Duodenal mucosa (tissue), 2 donors: ENCODE results near the gene CHD5.

ENCODE experiments used
- H3K27ac ChIP-seq: one replicate; pipeline ENCODE4 v1.7.0; 2013; ENCODE audit warnings: low read depth, low read length
- H3K27me3 ChIP-seq, 2 donors: one replicate each; pipeline ENCODE4 v1.7.0; 2013; ENCODE audit warnings: low read length in 2 of 2, control low read depth in 1 of 2; ENCODE audit not compliant: insufficient read depth in 2 of 2, control insufficient read depth in 1 of 2
- H3K36me3 ChIP-seq, 2 donors: one replicate each; pipeline ENCODE4 v1.7.0; 2013; ENCODE audit warnings: low read length in 2 of 2, control low read depth in 1 of 2; ENCODE audit not compliant: insufficient read depth in 2 of 2, control insufficient read depth in 1 of 2
- H3K4me1 ChIP-seq, 2 donors: one replicate each; pipeline ENCODE4 v1.7.0; 2013; ENCODE audit warnings: low read length in 2 of 2, control low read depth in 1 of 2; ENCODE audit not compliant: insufficient read depth in 2 of 2, control insufficient read depth in 1 of 2
- H3K4me3 ChIP-seq, 2 donors: one replicate each; pipeline ENCODE4 v1.7.0; 2013; ENCODE audit warnings: low read length in 2 of 2, low read depth in 1 of 2
- H3K9ac ChIP-seq, 2 donors: one replicate each; pipeline ENCODE4 v1.7.0; 2013; ENCODE audit warnings: low read length in 2 of 2, low read depth in 1 of 2
- H3K9me3 ChIP-seq, 2 donors: one replicate each; pipeline ENCODE4 v1.7.0; 2013; ENCODE audit warnings: low read length in 2 of 2, control low read depth in 1 of 2; ENCODE audit not compliant: control insufficient read depth in 1 of 2

The CHD5 gene

DNA sequence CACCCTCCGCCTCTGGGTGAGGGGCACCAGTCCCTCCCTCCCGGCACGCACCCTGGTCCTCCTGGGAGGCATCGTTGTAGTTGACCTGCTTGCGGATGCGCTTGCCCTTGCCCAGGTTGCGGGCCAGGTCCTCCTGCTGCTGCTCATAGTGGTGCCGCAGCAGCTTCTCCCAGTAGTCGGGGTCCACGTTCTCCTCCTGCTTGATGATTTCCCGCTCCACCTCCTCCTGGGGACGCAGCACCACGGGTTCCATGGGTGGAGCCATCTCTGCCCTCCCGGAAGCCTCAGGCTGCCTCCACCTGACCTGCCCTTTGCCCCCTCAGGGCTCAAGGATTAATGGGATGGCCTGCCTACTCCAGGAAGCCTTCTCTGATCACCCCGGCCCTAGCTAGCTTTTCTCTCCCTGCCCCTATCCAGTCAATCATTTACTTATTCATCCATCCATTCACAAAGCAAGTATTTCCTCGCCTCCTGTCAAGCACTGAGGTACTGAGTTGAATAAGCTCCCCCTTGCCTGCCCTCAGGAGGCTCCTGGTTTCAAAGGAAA lies 53.5 kb downstream of the CHD5 start:
- no peak overlapping the region for H3K4me3 ChIP-seq
- H3K4me1 ChIP-seq, result peaks cover 0 to 11% of the 10 kb centered on the region in 2 donors
- H3K9me3 ChIP-seq, result no peaks in the 10 kb centered on the region
- H3K9ac ChIP-seq, result no peak overlapping the region
- no peak overlapping the region for H3K27ac ChIP-seq
- H3K36me3 ChIP-seq, result no peaks in the 10 kb centered on the region
- no peaks in the 10 kb centered on the region for H3K27me3 ChIP-seq

DNA sequence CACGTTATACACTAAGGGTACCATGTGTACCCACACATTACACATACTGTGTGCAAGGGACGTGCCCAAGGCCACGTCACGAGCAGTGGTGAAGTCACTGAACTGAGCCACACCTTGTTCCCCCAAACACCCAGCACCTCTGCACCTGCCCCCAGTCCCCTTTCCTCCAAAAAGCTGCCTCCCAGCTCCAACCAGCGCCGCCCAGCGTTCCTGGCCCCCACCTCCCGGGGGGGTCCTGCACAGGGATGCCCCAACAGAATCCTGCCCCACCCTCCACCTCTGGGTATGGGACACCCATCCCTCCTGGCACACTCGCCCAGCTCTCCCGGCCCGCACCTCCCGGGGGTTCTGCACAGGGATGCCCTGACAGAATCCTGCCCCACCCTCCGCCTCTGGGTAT lies 54.1 kb downstream of the CHD5 start:
- Histone ChIP-seq H3K4me3 (no peak overlapping the region), H3K4me1 (peaks cover 0 to 11% of the 10 kb centered on the region in 2 donors), H3K9me3 (no peaks in the 10 kb centered on the region), H3K9ac (no peak overlapping the region), H3K27me3 (no peaks in the 10 kb centered on the region), H3K36me3 (no peaks in the 10 kb centered on the region), H3K27ac (no peak overlapping the region)

DNA sequence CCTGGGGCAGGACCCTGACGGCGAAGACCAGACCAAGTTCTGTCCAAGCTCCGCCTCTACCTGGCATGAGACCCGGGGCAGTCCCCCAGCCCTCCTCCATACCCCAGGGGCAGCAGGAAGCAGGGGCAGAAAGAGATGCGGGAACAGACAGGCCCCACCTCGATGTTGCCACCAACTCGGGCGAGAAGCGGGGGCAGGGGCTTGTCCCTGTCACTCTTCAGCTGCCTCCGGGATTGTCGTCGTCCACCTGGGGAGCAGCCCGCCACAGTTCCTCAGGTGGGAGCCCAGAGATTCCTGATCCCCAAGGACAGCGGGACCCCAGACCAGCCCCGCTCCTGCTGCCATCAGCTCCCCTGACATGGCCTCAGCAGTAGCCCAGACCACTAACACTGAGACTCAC lies 54.8 kb downstream of the CHD5 start:
- Histone ChIP-seq H3K4me3 (no peak overlapping the region), H3K9ac (no peak overlapping the region), H3K36me3 (no peaks in the 10 kb centered on the region), H3K9me3 (no peaks in the 10 kb centered on the region), H3K27me3 (no peaks in the 10 kb centered on the region), H3K4me1 (peaks cover 0 to 11% of the 10 kb centered on the region in 2 donors), H3K27ac (no peak overlapping the region)

DNA sequence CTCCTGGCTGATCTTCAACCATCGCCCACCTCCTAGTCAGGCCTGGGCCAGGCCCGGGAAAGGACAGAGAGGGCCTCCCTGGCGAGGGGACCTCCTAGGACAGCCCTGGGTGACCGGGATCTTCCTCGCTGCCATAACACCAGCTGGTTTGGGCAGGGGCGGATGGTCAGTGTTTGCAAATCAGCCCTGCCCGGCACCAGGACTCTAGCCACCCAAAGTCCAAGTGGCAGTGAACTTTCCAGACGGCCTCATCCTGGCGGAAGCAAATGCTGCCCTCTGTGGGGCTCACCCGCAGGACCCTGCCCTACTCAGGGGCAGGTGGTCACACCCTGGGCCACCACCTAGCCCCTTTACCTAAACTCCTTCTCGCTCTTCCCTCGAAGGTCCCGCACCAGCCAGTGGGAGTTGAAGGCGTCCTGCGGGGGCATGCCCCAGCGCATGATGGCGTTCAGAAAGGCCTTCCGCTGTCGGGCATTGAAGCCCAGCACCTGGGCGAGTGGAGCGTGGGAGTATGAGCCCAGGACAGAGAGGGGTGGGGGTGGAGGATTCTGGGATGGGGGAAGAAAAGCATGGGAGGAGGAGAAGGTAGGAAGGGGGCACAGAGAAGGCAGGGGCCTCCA lies 55.3 kb downstream of the CHD5 start:
- no peaks in the 10 kb centered on the region for H3K36me3 ChIP-seq
- H3K9ac ChIP-seq, result no peak overlapping the region
- no peak overlapping the region for H3K27ac ChIP-seq
- H3K4me1 ChIP-seq, result peaks cover 0 to 11% of the 10 kb centered on the region in 2 donors
- no peaks in the 10 kb centered on the region for H3K27me3 ChIP-seq
- no peaks in the 10 kb centered on the region for H3K9me3 ChIP-seq
- no peak overlapping the region for H3K4me3 ChIP-seq

DNA sequence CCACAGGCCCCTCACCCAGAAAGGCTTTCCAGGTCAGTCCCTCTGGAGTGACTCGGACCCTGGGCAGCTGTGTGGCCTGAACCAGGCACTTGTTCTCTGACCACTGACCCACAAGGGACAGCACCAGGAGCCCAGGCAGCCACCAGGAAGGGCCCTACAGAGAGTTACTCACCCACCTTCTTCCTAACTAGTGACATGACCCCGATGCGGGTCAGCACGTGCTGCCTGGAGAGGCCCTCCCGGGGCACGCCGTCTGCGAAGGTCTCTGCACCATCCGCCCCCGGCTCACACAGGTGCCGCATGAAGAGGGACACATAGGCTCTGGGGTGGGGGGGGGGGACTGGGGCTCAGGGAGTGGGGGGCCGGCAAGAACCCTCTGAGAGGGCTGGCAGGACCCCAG lies 55.8 kb downstream of the CHD5 start:
- Histone ChIP-seq H3K9ac (no peak overlapping the region), H3K27ac (no peak overlapping the region)

DNA sequence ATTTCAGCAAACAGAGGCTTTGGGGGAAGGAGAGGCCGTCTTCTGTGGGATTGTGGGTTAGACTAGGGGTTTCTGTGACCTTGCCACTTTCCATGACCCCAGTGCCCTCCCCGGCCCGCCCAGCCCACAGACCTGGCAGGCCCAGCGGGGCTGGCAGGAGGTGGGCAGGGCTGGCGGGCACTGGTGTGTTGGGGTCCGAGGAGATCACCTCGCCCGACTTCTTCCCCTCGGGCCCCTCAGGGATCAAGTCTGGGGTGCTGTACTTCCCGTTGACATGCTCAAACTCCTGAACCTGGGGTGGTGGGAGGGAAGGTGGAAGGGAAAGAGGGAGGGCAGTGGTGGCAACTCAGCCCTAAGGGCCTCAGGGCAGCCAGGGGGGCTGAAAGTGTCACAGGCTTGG lies 56.3 kb downstream of the CHD5 start:
- H3K9ac ChIP-seq, result no peak overlapping the region
- H3K4me3 ChIP-seq, result no peak overlapping the region
- peaks cover 0 to 11% of the 10 kb centered on the region in 2 donors for H3K4me1 ChIP-seq
- H3K9me3 ChIP-seq, result no peaks in the 10 kb centered on the region
- H3K36me3 ChIP-seq, result no peaks in the 10 kb centered on the region
- no peaks in the 10 kb centered on the region for H3K27me3 ChIP-seq
- H3K27ac ChIP-seq, result no peak overlapping the region

More for the DNA sequence above, 55.8 kb downstream of the CHD5 start:
- Histone ChIP-seq H3K4me3 (no peak overlapping the region), H3K4me1 (peaks cover 0 to 11% of the 10 kb centered on the region in 2 donors), H3K27me3 (no peaks in the 10 kb centered on the region), H3K36me3 (no peaks in the 10 kb centered on the region), H3K9me3 (no peaks in the 10 kb centered on the region)

DNA sequence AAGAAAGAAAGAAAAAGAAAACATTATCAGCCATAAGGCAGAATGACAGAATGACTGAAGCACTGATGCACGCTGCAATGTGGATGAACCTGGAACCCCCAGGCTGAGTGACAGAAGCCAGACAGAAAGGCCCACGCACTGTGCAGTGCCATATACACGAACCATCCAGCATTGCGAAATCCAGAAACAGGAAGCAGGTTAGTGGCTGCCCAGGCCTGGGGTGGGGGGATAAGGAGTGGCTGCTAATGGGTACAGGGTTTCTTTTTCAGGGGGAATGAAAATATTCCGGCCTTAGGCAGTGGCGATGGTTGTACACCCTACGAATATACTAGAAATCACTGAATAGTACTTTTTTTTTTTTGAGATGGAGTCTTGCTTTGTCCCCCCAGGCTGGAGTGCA lies 57.0 kb downstream of the CHD5 start:
- no peaks in the 10 kb centered on the region for H3K9me3 ChIP-seq
- H3K4me1 ChIP-seq, result peaks cover 0 to 11% of the 10 kb centered on the region in 2 donors
- H3K36me3 ChIP-seq, result no peaks in the 10 kb centered on the region
- no peak overlapping the region for H3K27ac ChIP-seq
- no peak overlapping the region for H3K9ac ChIP-seq
- H3K27me3 ChIP-seq, result no peaks in the 10 kb centered on the region
- H3K4me3 ChIP-seq, result no peak overlapping the region

DNA sequence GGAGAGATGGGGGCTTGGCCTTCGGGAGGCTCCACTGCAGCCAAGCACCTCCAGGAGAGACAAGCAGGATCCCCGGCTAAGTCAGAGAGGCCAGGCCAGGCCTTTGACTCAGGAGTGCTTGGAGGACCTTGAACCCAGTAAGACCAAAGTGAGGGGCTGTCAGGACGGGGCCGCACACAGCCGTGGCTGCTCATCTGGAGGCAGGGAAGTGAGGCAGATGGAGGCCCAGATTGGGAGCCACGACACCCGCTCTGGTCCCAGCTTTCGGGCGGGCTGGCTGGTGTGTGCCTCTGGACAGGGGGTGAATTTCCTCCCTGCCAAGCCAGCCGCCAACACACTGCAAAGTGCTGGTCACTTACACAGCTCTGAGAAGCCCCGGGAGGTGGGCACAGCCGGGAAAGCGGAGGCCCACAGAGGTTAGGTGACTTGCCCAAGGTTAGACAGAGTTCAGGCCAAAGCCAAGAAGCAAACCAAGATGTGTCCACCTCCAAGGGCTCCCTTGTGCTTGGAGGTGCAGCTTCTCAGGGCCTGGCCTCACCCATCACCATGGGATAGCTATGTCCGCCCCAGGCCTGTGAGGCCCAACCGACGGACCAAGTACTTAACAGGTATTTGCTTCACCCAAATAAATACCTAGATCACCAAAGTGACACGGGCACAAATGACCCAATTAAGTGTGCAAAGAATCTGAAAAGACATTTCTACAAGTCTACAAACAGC lies 58.3 kb downstream of the CHD5 start:
- Histone ChIP-seq H3K9ac (no peak overlapping the region), H3K4me1 (peaks cover 0 to 3% of the 10 kb centered on the region in 2 donors), H3K9me3 (no peaks in the 10 kb centered on the region), H3K36me3 (no peaks in the 10 kb centered on the region), H3K4me3 (no peak overlapping the region), H3K27ac (no peak overlapping the region), H3K27me3 (no peaks in the 10 kb centered on the region)

DNA sequence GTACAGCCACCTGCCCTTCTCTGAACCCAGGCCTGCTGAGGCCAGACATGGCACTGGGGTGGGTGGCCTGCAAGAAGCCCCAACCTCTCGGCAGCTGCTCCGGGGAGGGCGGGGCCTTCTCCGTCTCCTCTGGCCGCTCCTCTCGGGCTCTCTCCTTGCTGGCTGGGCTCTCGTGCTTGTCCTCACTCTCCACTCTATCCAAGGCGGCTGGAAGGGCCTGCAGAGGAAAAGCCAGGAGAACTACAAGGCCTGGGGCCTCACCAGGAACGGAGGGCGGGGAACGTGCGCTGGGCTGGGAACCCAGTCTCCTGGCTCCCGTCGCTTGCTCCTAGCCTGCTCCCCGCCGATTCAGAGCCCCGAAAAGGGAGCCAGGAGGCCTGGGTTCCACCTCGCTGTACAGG lies 59.1 kb downstream of the CHD5 start:
- no peaks in the 10 kb centered on the region for H3K9me3 ChIP-seq
- no peaks in the 10 kb centered on the region for H3K4me1 ChIP-seq
- no peak overlapping the region for H3K27ac ChIP-seq
- no peak overlapping the region for H3K9ac ChIP-seq
- H3K36me3 ChIP-seq, result no peaks in the 10 kb centered on the region
- H3K4me3 ChIP-seq, result no peak overlapping the region
- H3K27me3 ChIP-seq, result no peaks in the 10 kb centered on the region

DNA sequence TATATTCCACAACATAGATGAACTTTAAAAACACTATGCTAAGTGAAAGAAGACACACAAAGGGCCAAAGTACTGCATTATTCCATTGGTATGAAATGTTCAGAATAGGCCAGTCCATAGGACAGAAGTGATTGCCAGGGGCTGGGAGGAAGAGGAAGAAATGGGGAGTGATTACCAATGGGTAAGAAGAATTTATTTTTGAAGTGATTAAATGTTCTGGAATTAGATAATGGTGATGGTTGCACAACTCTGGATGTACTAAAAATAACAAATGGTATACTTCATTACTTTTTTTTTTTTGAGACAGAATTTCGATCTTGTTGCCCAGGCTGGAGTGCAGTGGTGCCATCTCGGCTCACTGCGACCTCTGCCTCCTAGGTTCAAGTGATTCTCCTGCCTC lies 61.7 kb downstream of the CHD5 start:
- H3K9me3 ChIP-seq, result no peaks in the 10 kb centered on the region
- no peak overlapping the region for H3K27ac ChIP-seq
- no peak overlapping the region for H3K4me3 ChIP-seq
- H3K4me1 ChIP-seq, result no peaks in the 10 kb centered on the region
- H3K36me3 ChIP-seq, result no peaks in the 10 kb centered on the region
- no peak overlapping the region for H3K9ac ChIP-seq
- H3K27me3 ChIP-seq, result no peaks in the 10 kb centered on the region
